WTC11 (cell line): Measurements from ENCODE around the gene RBPJ.

Experiments
- AFF4 ChIP-seq: sonication (generic); formaldehyde crosslinking; IDR thresholded peaks from 2 replicates; pipeline ENCODE4 v1.8.1; 2023; ENCODE audit warnings: mild to moderate bottlenecking, missing genetic modification reagents, borderline replicate concordance
- ARID4B ChIP-seq: sonication (generic); formaldehyde crosslinking; IDR thresholded peaks from 2 replicates; pipeline ENCODE4 v1.8.0; 2023; ENCODE audit warnings: missing genetic modification reagents, mild to moderate bottlenecking, borderline replicate concordance
- ATF3 ChIP-seq: sonication (generic); formaldehyde crosslinking; conservative IDR thresholded peaks from 2 replicates; pipeline ENCODE4 v1.8.1; 2022; ENCODE audit warnings: mild to moderate bottlenecking, missing genetic modification reagents
- CTCF ChIP-seq: fragments of 200-600 bp; IDR thresholded peaks from 2 replicates; pipeline ENCODE4 v1.8.0; 2022; ENCODE audit warnings: antibody characterized with exemption
- ELF4 ChIP-seq: sonication (generic); formaldehyde crosslinking; IDR thresholded peaks from 2 replicates; pipeline ENCODE4 v1.8.1; 2022; ENCODE audit warnings: low read depth, mild to moderate bottlenecking, moderate library complexity, missing genetic modification reagents
- JAZF1 ChIP-seq: fragments of 250-450 bp; sonication (Bioruptor Pico); IDR thresholded peaks from 2 replicates; pipeline ENCODE4 v1.9.0; 2021; ENCODE audit warnings: moderate library complexity, mild to moderate bottlenecking, inconsistent platforms
- JUN ChIP-seq: sonication (generic); formaldehyde crosslinking; IDR thresholded peaks from 2 replicates; pipeline ENCODE4 v1.8.0; 2023; ENCODE audit warnings: mild to moderate bottlenecking, missing genetic modification reagents
- KAT7 ChIP-seq: sonication (generic); formaldehyde crosslinking; IDR thresholded peaks from 2 replicates; pipeline ENCODE4 v1.8.1; 2023; ENCODE audit warnings: missing genetic modification reagents, mild to moderate bottlenecking, borderline replicate concordance
- NR1H2 ChIP-seq: sonication (generic); formaldehyde crosslinking; IDR thresholded peaks from 2 replicates; pipeline ENCODE4 v1.9.0; 2021; ENCODE audit warnings: mild to moderate bottlenecking, moderate library complexity, missing genetic modification reagents
- ZBTB43 ChIP-seq: sonication (generic); formaldehyde crosslinking; IDR thresholded peaks from 2 replicates; pipeline ENCODE4 v1.8.1; 2023; ENCODE audit warnings: mild to moderate bottlenecking, missing genetic modification reagents
- ZNF263 ChIP-seq: sonication (generic); formaldehyde crosslinking; IDR thresholded peaks from 2 replicates; pipeline ENCODE4 v1.8.1; 2022; ENCODE audit warnings: low read depth, mild to moderate bottlenecking, moderate library complexity, missing genetic modification reagents
- ZSCAN18 ChIP-seq: fragments of 250-450 bp; sonication (Bioruptor Pico); IDR thresholded peaks from 2 replicates; pipeline ENCODE4 v2.1.2; 2022; ENCODE audit warnings: mild to moderate bottlenecking, moderate library complexity

- TF ChIP-seq ZSCAN18 (no peak), JAZF1 (CRISPR knock-in tag) (no peak), ARID4B (CRISPR knock-in tag) (no peak), CTCF (no peak), ZBTB43 (no peak), ATF3 (CRISPR knock-in tag) (no peak), JUN (CRISPR knock-in tag) (no peak), ZNF263 (CRISPR knock-in tag) (no peak), ELF4 (CRISPR knock-in tag) (no peak), NR1H2 (CRISPR knock-in tag) (no peak), AFF4 (CRISPR knock-in tag) (no peak), KAT7 (CRISPR knock-in tag) (no peak)
Measured at GRCh38 chr4:26284536-26284935, 36.3 kb upstream of the RBPJ start.
